Pancreas (tissue), 10 donors: Measurements from ENCODE around the gene DEPDC5. TPM values are rescaled to one million over a fixed set of nuclear protein-coding genes. Genes with fewer than 3 reads are reported as not detected.

ENCODE experiments used
- ATAC-seq, 4 donors: fragments of 200-7000 bp; cut with Tn5 transposase; one replicate each; pipeline versions ENCODE4 v1.8.0 to v1.9.1; 2020; ENCODE audit warnings: mild to moderate bottlenecking in 4 of 4, moderate library complexity in 4 of 4
- DNase-seq, 6 donors: peaks; one replicate each; pipeline ENCODE4 v3.0.0-alpha.2; 2020
- FAIRE-seq: peaks from 2 replicates; lab custom pipeline; 2012; peaks lifted over from hg19 to GRCh38; lab: Jason Lieb, UNC
- H3K27ac ChIP-seq, 4 donors: fragments of 200-600 bp; sonication (generic); 1 replicate in 3 of 4; 2 replicates in 1 of 4; pipeline versions ENCODE4 v1.5.0 to v1.8.0; 2020
- H3K27me3 ChIP-seq, 4 donors: fragments of 200-600 bp; one replicate each; pipeline ENCODE4 v1.8.0; 2021
- H3K36me3 ChIP-seq, 3 donors: fragments of 200-600 bp; sonication (generic) in 1 of 3; one replicate each; pipeline versions ENCODE4 v1.5.0 to v1.8.0; 2020 to 2021
- H3K4me1 ChIP-seq, 3 donors: fragments of 200-600 bp; one replicate each; pipeline ENCODE4 v1.8.0; 2021
- H3K4me3 ChIP-seq, 4 donors: fragments of 200-600 bp; sonication (generic) in 2 of 4; one replicate each; pipeline versions ENCODE4 v1.5.0 to v1.8.0; 2020 to 2021
- H3K9me3 ChIP-seq, 4 donors: fragments of 200-600 bp; one replicate each; pipeline ENCODE4 v1.8.0; 2021
- CTCF ChIP-seq, 4 donors: fragments of 200-600 bp; sonication (generic) in 3 of 4; IDR thresholded peaks; one replicate each; pipeline versions ENCODE4 v1.5.0 to v1.8.0; 2021; ENCODE audit warnings: antibody characterized with exemption in 4 of 4
- WGBS, 2 donors: extraction: QIAGEN DNeasy Blood & Tissue Kit; methylation state at CpG; one replicate each; pipeline ENCODE4 v1.1.7; 2013; 5-methylcytosine and 5-hydroxymethylcytosine counted together
- intact Hi-C, 3 donors: fragments of 100-400 bp; cut with DNase I; formaldehyde crosslinking; loops; one replicate each; pipeline versions ENCODE4 v1.11.1 to v1.14.2; 2022
- polyA plus RNA-seq, 2 donors: library from polyadenylated mRNA; stranded (reverse); fragments of 200-250 nt; gene quantifications; one replicate each; pipeline ENCODE4 v1.2.3, GENCODE V29; 2013
- total RNA-seq, 6 donors: library from RNA; stranded (reverse); fragmentation: NEBNext Ultra II Directional in 4 of 6; extraction: Animal tissue kit (Norgen Biotek cat#: 25700) in 4 of 6; gene quantifications; one replicate each; pipeline versions ENCODE4 v1.2.1 to v1.2.4, GENCODE V29; 2021 to 2023
- donor health status: healthy with polysubstance abuse.
- donor health status: DM: no; HTN: no; CAD: no; lungs with moderate emphysema.
- donor health status: DM: no; HTN: no; CAD: no.
- donor health status: control.
- donor health status: control.
- donor health status: Bipolar disorder and iron deficiency.
- donor health status: DM: yes; HTN: yes; CAD: no.
- donor health status: DM: no; HTN: no; CAD: no.
- donor health status: DM: no; HTN: no; CAD: no.
- donor health status: DM: yes; HTN: yes; CAD: no.

The DEPDC5 gene
- total and polyA plus RNA-seq, 8 donors, result 5.9 to 17.2 (median 9.0) TPM

DNA sequence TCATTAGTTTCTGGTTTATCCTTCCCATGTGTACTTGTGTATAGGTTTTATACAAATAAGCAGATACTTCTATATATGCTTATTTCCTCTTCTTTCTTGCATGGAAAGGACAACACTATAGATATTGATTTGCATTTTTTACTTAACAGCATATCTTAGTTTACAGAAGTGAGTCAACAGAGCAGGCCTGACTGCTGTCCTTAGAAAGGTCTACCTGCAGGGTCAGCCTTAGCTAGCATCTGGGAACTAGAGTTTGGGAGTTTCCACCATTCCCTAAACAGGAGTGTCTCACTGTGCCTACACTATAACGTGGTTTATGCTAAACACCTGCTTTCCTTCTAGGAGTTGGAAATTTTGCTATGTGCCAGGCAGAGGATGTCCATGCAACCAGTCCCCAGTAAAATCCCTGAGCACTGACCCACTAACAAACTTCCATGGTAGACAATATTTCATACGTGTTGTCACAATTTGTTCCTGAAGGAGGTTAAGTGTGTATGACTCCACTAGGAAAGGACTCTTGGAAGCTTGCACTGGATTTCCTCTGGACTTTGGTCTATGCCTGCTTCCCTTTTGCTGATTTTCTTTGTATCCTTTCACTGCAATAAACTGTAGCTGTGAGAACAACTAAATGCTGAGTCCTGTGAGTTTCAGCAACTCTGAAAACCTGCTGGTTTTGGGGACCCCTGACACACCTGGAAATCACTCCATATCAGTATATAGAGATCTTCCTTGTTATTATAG lies 21.6 kb upstream of the DEPDC5 start:
- FAIRE-seq (no peak), ATAC-seq (peak in 3 of 4 donors; percentile 46 to 67 (median 57)), DNase-seq (no peak)
- H3K27me3 ChIP-seq, result no peaks in the 10 kb centered on the region
- H3K9me3 ChIP-seq, result no peaks in the 10 kb centered on the region
- intact Hi-C loops, result no loop called here
- H3K4me3 ChIP-seq, result no peak overlapping the region
- WGBS, 2 donors, result 28 to 39% methylated on average over 2 of the region's 2 CpGs
- no peak overlapping the region for H3K27ac ChIP-seq
- H3K4me1 ChIP-seq, result peaks cover 6 to 12% (median 9%) of the 10 kb centered on the region in 3 donors
- peaks cover 0 to 2% (median 0%) of the 10 kb centered on the region in 3 donors for H3K36me3 ChIP-seq
- no peak for TF ChIP-seq CTCF (IDR thresholded peaks at IDR 0.05)

GRCh38 chr22:31733580-31734079 lies 20.2 kb upstream of the DEPDC5 start:
- DNase-seq (no peak), FAIRE-seq (no peak), ATAC-seq (no peak)
- Histone ChIP-seq H3K9me3 (no peaks in the 10 kb centered on the region), H3K4me1 (peaks cover 6 to 12% (median 11%) of the 10 kb centered on the region in 3 donors), H3K36me3 (no peaks in the 10 kb centered on the region), H3K4me3 (no peak overlapping the region), H3K27ac (no peak overlapping the region), H3K27me3 (no peaks in the 10 kb centered on the region)
- WGBS, 2 donors, result 89 to 96% methylated on average over 7 of the region's 7 CpGs
- intact Hi-C loops, result no loop called here
- TF ChIP-seq CTCF (IDR thresholded peaks at IDR 0.05), result no peak

DNA sequence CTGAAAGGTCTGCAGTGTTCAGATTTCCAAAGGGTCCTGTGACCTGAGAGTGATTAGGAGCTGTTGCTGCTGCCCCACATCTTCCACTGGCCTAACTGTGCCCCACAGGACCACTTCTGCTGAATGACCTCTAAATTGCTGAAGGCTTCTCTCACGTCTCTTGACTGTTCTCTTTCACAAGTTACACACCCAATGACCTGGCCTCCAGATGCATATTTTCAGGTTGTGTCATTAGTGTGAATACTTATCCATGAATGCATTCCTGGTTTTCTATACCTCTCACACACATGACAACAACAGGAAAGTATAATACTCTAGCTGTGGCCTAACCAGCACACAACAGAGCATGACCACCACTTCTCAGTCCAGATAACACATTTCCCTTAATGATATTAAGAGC lies 19.3 kb upstream of the DEPDC5 start:
- H3K4me3 ChIP-seq, result no peak overlapping the region
- H3K27me3 ChIP-seq, result no peaks in the 10 kb centered on the region
- ATAC-seq (no peak), DNase-seq (no peak), FAIRE-seq (no peak)
- no peaks in the 10 kb centered on the region for H3K9me3 ChIP-seq
- no peak for TF ChIP-seq CTCF (IDR thresholded peaks at IDR 0.05)
- no peaks in the 10 kb centered on the region for H3K36me3 ChIP-seq
- 94 to 95% methylated on average over 1 of the region's 1 CpG for WGBS, 2 donors
- H3K4me1 ChIP-seq, result peaks cover 6 to 20% (median 18%) of the 10 kb centered on the region in 3 donors
- intact Hi-C loops, result no loop called here
- no peak overlapping the region for H3K27ac ChIP-seq

DNA sequence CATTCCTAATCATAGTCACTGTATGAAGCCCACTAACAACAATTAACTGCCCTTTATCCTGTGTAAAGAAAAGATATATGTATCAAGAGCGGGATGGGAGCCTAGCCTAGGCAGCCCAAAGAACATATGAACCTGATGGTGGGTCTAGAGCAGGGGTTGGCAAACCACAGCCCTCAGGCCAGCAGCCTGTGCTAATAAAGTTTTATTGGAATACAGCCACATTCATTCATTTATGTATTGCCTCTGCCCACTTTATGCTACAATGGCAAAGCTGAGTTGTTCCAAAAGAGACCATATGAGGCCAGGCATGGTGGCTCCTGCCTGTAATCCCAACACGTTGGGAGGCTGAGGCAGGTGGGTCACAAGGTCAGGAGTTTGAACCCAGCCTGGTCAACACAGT lies 17.4 kb upstream of the DEPDC5 start:
- H3K27me3 ChIP-seq, result no peaks in the 10 kb centered on the region
- no peaks in the 10 kb centered on the region for H3K9me3 ChIP-seq
- H3K27ac ChIP-seq, result no peak overlapping the region
- ATAC-seq, result no peak
- peaks cover 6 to 30% (median 18%) of the 10 kb centered on the region in 3 donors for H3K4me1 ChIP-seq
- H3K4me3 ChIP-seq, result no peak overlapping the region
- no peaks in the 10 kb centered on the region for H3K36me3 ChIP-seq
- 99 to 100% methylated on average over 2 of the region's 2 CpGs for WGBS, 2 donors
- intact Hi-C loops, result no loop called here
- no peak for DNase-seq
- FAIRE-seq, result no peak
- no peak for TF ChIP-seq CTCF (IDR thresholded peaks at IDR 0.05)

DNA sequence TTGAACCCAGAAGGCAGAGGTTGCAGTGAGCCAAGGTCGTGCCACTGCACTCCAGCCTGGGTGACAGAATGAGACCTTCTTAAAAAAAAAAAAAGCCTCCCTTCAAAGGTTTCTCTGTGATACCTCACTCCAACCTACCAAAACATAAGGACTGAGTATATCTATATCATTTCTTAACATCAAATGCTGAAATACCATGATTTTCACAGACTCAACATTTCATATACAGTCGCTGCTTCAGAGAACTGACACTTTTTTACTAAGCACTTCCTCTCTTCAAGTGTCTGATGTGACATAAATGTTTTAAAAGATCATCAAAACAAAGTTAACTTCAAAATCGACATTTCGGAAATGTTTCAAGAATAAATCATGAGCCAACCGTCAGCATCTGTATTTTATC lies 15.9 kb upstream of the DEPDC5 start:
- Histone ChIP-seq H3K4me3 (no peak overlapping the region), H3K4me1 (peaks cover 0 to 21% (median 5%) of the 10 kb centered on the region in 3 donors), H3K9me3 (no peaks in the 10 kb centered on the region), H3K36me3 (no peaks in the 10 kb centered on the region), H3K27ac (no peak overlapping the region), H3K27me3 (no peaks in the 10 kb centered on the region)
- TF ChIP-seq CTCF (IDR thresholded peaks at IDR 0.05), result no peak
- intact Hi-C loops, result no loop called here
- no peak for ATAC-seq
- 85 to 87% methylated on average over 5 of the region's 5 CpGs for WGBS, 2 donors
- no peak for DNase-seq
- no peak for FAIRE-seq
